HepG2 (cell line): Measurements from ENCODE around the gene FAM24B. TPM values are rescaled to one million over a fixed set of nuclear protein-coding genes. Genes with fewer than 3 reads are reported as not detected.

Experiments used
- BATF2 ChIP-seq: sonication (generic); formaldehyde crosslinking; IDR thresholded peaks from 2 replicates; pipeline ENCODE4 v1.8.0; 2022; ENCODE audit warnings: mild to moderate bottlenecking, missing genetic modification reagents, moderate library complexity
- DNMT1 ChIP-seq: sonication (generic); formaldehyde crosslinking; IDR thresholded peaks from 2 replicates; pipeline ENCODE4 v1.5.1; 2020; ENCODE audit warnings: mild to moderate bottlenecking, missing genetic modification reagents
- GPN1 ChIP-seq: sonication (generic); formaldehyde crosslinking; IDR thresholded peaks from 2 replicates; pipeline ENCODE4 v1.5.1; 2020; ENCODE audit warnings: missing genetic modification reagents, borderline replicate concordance
- HOXA3 ChIP-seq: sonication (generic); formaldehyde crosslinking; IDR thresholded peaks from 2 replicates; pipeline ENCODE4 v1.5.0; 2020; ENCODE audit warnings: missing genetic modification reagents
- HOXA5 ChIP-seq: sonication (generic); formaldehyde crosslinking; IDR thresholded peaks from 2 replicates; pipeline ENCODE4 v1.4.0; 2020; ENCODE audit warnings: missing genetic modification reagents
- KDM5A ChIP-seq: fragments of 200-600 bp; sonication (generic); IDR thresholded peaks from 2 replicates; pipeline ENCODE4 v1.7.0; 2018; ENCODE audit warnings: antibody characterized with exemption, mild to moderate bottlenecking, low read length, borderline replicate concordance
- PHB2 ChIP-seq: fragments of 450-650 bp; IDR thresholded peaks from 2 replicates; pipeline ENCODE4 v1.6.1; 2018; ENCODE audit not compliant: partially characterized antibody
- PRMT3 ChIP-seq: sonication (generic); formaldehyde crosslinking; IDR thresholded peaks from 2 replicates; pipeline ENCODE4 v1.8.1; 2022; ENCODE audit warnings: low read depth, mild to moderate bottlenecking, moderate library complexity, missing genetic modification reagents, borderline replicate concordance
- RBAK ChIP-seq: sonication (generic); formaldehyde crosslinking; IDR thresholded peaks from 2 replicates; pipeline ENCODE4 v1.5.1; 2020; ENCODE audit warnings: mild to moderate bottlenecking, missing genetic modification reagents
- RFX5 ChIP-seq: IDR thresholded peaks from 2 replicates; pipeline ENCODE4 v1.6.1; 2011; ENCODE audit warnings: low read depth, low read length, improper control_type of control experiment
- RXRB ChIP-seq: IDR thresholded peaks from 2 replicates; pipeline ENCODE4 v1.6.1; 2016; ENCODE audit warnings: borderline replicate concordance, missing genetic modification reagents, missing compliant biosample characterization
- SETDB1 ChIP-seq: sonication (generic); formaldehyde crosslinking; IDR thresholded peaks from 2 replicates; pipeline ENCODE4 v1.5.1; 2020; ENCODE audit warnings: missing genetic modification reagents, mild to moderate bottlenecking, borderline replicate concordance
- TARDBP ChIP-seq: sonication (generic); formaldehyde crosslinking; IDR thresholded peaks from 2 replicates; pipeline ENCODE4 v1.8.0; 2022; ENCODE audit warnings: mild to moderate bottlenecking, missing genetic modification reagents
- ZC3H4 ChIP-seq: sonication (generic); formaldehyde crosslinking; IDR thresholded peaks from 2 replicates; pipeline ENCODE4 v1.4.0; 2020; ENCODE audit warnings: missing genetic modification reagents, borderline replicate concordance
- ZFP62 ChIP-seq: sonication (generic); formaldehyde crosslinking; IDR thresholded peaks from 2 replicates; pipeline ENCODE4 v1.4.0; 2020; ENCODE audit warnings: missing genetic modification reagents
- ZKSCAN8 ChIP-seq: IDR thresholded peaks from 2 replicates; pipeline ENCODE4 v1.6.1; 2016; ENCODE audit warnings: borderline replicate concordance, missing genetic modification reagents, missing compliant biosample characterization
- ZNF20 ChIP-seq: sonication (generic); formaldehyde crosslinking; IDR thresholded peaks from 2 replicates; pipeline ENCODE4 v1.4.0; 2020; ENCODE audit warnings: mild to moderate bottlenecking, moderate library complexity, missing genetic modification reagents
- ZNF383 ChIP-seq: sonication (generic); formaldehyde crosslinking; IDR thresholded peaks from 2 replicates; pipeline ENCODE4 v1.4.0; 2020; ENCODE audit warnings: missing genetic modification reagents, mild to moderate bottlenecking, borderline replicate concordance
- ZNF44 ChIP-seq: sonication (generic); formaldehyde crosslinking; IDR thresholded peaks from 2 replicates; pipeline ENCODE4 v1.5.1; 2020; ENCODE audit warnings: mild to moderate bottlenecking, missing genetic modification reagents
- ZNF549 ChIP-seq: sonication (generic); formaldehyde crosslinking; IDR thresholded peaks from 2 replicates; pipeline ENCODE4 v1.5.0; 2020; ENCODE audit warnings: missing genetic modification reagents
- ZNF589 ChIP-seq: sonication (generic); formaldehyde crosslinking; conservative IDR thresholded peaks from 2 replicates; pipeline ENCODE4 v1.8.0; 2022; ENCODE audit warnings: mild to moderate bottlenecking, moderate library complexity, missing genetic modification reagents
- ZNF747 ChIP-seq: sonication (generic); formaldehyde crosslinking; IDR thresholded peaks from 2 replicates; pipeline ENCODE4 v1.8.1; 2023; ENCODE audit warnings: missing genetic modification reagents, mild to moderate bottlenecking, borderline replicate concordance
- polyA plus RNA-seq, 8 experiments: library from polyadenylated mRNA; depleted of rRNA in 3 of 8; stranded (reverse) in 7 of 8; unstranded in 1 of 8; fragments of >200 nt; fragmentation: Illumina TruSeq in 4 of 8; extraction: Trizol in 4 of 8; gene quantifications; 2 replicates each; pipeline versions ENCODE4 v1.2.1 to v1.2.3, GENCODE V29; 2011 to 2016; ENCODE audit warnings: low read depth in 4 of 8, missing spikeins in 1 of 8, mixed read lengths in 1 of 8; ENCODE audit not compliant: insufficient read depth in 1 of 8
- total RNA-seq, 5 experiments: library from RNA; depleted of rRNA; stranded (reverse); fragments of >200 nt; fragmentation: Illumina TruSeq; extraction: Trizol; gene quantifications; 2 replicates each; pipeline ENCODE4 v1.2.3, GENCODE V29; 2016; ENCODE audit warnings: low read depth in 1 of 5
- TF ChIP-seq, protein P1 (sequence below): IDR thresholded peaks from 2 replicates; pipeline ENCODE4 v1.6.1; 2016; ENCODE audit warnings: low read depth
- TF ChIP-seq, protein P2 (sequence below): sonication (generic); formaldehyde crosslinking; conservative IDR thresholded peaks from 2 replicates; pipeline ENCODE4 v1.4.0; 2020; ENCODE audit warnings: missing genetic modification reagents
- TF ChIP-seq, protein P3 (sequence below): sonication (generic); formaldehyde crosslinking; IDR thresholded peaks from 2 replicates; pipeline ENCODE4 v1.8.1; 2023; ENCODE audit warnings: missing genetic modification reagents, inconsistent platforms, borderline replicate concordance

FAM24B gene
- total and polyA plus RNA-seq, 2 of the 13 experiments (the other 11 are each of a cell fraction or from before 2014, with no cell fraction given), result 1.9 to 3.0 TPM

DNA sequence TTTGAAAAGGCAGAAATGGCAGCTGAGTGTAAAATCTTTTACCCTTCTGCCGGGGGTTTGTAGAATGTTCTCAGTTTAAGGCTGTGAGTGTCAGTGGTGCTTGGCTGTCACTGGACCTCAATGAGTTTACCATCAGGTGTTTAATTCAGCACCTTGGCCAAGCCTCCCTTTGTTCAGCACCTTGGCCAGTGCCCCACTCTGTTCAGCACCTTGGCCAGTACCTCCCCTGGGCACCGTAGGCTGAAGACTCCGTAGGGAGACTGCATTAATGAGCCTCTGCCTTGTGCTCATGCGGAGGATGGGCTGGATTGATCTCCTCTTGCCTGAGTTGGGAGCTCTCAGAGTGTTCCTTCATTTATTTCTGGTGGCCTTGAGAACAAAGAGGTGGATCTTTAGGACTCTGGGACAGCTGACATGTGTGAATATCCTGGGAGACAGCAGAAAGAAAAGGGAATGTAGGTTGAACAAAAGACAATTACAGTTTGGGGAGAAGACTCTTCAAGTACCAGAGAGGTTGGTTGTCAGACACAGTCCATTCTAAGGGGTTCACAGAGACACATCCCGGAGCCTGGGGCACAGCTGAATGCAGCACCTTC lies 32.6 kb upstream of the FAM24B start (continued):
- TF ChIP-seq, protein P1, sequence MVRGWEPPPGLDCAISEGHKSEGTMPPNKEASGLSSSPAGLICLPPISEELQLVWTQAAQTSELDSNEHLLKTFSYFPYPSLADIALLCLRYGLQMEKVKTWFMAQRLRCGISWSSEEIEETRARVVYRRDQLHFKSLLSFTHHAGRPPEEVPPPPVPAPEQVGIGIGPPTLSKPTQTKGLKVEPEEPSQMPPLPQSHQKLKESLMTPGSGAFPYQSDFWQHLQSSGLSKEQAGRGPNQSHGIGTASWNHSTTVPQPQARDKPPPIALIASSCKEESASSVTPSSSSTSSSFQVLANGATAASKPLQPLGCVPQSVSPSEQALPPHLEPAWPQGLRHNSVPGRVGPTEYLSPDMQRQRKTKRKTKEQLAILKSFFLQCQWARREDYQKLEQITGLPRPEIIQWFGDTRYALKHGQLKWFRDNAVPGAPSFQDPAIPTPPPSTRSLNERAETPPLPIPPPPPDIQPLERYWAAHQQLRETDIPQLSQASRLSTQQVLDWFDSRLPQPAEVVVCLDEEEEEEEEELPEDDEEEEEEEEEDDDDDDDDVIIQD (CRISPR knock-in tag), result peak; percentile 99
- peak; percentile 99 for TF ChIP-seq ZKSCAN8 (CRISPR knock-in tag)
- no peak for TF ChIP-seq ZNF383 (CRISPR knock-in tag)
- TF ChIP-seq BATF2 (CRISPR knock-in tag), result peak; percentile 100
- TF ChIP-seq SETDB1 (CRISPR knock-in tag), result no peak
- peak; percentile 99 for TF ChIP-seq ZNF747 (CRISPR knock-in tag)
- TF ChIP-seq ZNF589, result peak; percentile 100
- TF ChIP-seq DNMT1 (CRISPR knock-in tag), result 0 out of 2 replicates have a peak, but pooled peaks have one; percentile 84
- TF ChIP-seq PHB2, result no peak
- peak; percentile 100 for TF ChIP-seq HOXA5 (CRISPR knock-in tag)
- TF ChIP-seq ZFP62, result no peak
- peak; percentile 100 for TF ChIP-seq ZNF44
- peak; percentile 98 for TF ChIP-seq HOXA3 (CRISPR knock-in tag)
- TF ChIP-seq, protein P2, sequence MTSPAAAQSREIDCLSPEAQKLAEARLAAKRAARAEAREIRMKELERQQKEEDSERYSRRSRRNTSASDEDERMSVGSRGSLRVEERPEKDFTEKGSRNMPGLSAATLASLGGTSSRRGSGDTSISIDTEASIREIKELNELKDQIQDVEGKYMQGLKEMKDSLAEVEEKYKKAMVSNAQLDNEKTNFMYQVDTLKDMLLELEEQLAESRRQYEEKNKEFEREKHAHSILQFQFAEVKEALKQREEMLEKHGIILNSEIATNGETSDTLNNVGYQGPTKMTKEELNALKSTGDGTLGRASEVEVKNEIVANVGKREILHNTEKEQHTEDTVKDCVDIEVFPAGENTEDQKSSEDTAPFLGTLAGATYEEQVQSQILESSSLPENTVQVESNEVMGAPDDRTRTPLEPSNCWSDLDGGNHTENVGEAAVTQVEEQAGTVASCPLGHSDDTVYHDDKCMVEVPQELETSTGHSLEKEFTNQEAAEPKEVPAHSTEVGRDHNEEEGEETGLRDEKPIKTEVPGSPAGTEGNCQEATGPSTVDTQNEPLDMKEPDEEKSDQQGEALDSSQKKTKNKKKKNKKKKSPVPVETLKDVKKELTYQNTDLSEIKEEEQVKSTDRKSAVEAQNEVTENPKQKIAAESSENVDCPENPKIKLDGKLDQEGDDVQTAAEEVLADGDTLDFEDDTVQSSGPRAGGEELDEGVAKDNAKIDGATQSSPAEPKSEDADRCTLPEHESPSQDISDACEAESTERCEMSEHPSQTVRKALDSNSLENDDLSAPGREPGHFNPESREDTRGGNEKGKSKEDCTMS, result peak; percentile 100
- peak; percentile 100 for TF ChIP-seq GPN1 (CRISPR knock-in tag)
- TF ChIP-seq RFX5, result 0 out of 2 replicates have a peak, but pooled peaks have one; percentile 19
- peak; percentile 100 for TF ChIP-seq PRMT3 (CRISPR knock-in tag)
- no peak for TF ChIP-seq KDM5A
- peak; percentile 99 for TF ChIP-seq ZC3H4 (CRISPR knock-in tag)
- peak; percentile 92 for TF ChIP-seq TARDBP (CRISPR knock-in tag)
- TF ChIP-seq ZNF20 (CRISPR knock-in tag), result peak; percentile 99
- peak; percentile 98 for TF ChIP-seq ZNF549 (CRISPR knock-in tag)
- peak; percentile 96 for TF ChIP-seq RBAK
- TF ChIP-seq, protein P3, sequence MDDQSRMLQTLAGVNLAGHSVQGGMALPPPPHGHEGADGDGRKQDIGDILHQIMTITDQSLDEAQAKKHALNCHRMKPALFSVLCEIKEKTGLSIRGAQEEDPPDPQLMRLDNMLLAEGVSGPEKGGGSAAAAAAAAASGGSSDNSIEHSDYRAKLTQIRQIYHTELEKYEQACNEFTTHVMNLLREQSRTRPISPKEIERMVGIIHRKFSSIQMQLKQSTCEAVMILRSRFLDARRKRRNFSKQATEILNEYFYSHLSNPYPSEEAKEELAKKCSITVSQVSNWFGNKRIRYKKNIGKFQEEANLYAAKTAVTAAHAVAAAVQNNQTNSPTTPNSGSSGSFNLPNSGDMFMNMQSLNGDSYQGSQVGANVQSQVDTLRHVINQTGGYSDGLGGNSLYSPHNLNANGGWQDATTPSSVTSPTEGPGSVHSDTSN (CRISPR knock-in tag), result peak; percentile 100
- peak; percentile 98 for TF ChIP-seq RXRB (CRISPR knock-in tag)
